ENCODE results near the gene CMSS1. TPM values are rescaled to one million over a fixed set of nuclear protein-coding genes. Genes with fewer than 3 reads are reported as not detected.

CMSS1 gene
- total RNA-seq (2014; rRNA removed; shearing (Covaris generic); ENCODE audit: low replicate concordance), result 48.9 and 141 TPM in 2 replicates

GRCh38 chr3:99817437-99818240 is at the start of gene CMSS1:
Gene CMSS1 (plus strand): TSS chr3:99817862.
- no peaks in the 10 kb centered on the region for H3K9me3 ChIP-seq
- peak; percentile 97 for DNase-seq
- H3K27me3 ChIP-seq, result no peaks in the 10 kb centered on the region
- peak within 1 kb of the TSS; percentile 73 for H3K4me3 ChIP-seq
- peaks cover 10% of the 10 kb centered on the region for H3K36me3 ChIP-seq

- no peak for DNase-seq
- Histone ChIP-seq H3K4me3 (no peak overlapping the region), H3K9me3 (no peaks in the 10 kb centered on the region), H3K27me3 (no peaks in the 10 kb centered on the region), H3K36me3 (no peaks in the 10 kb centered on the region)
These were observed 49.5 kb upstream of the CMSS1 start for GRCh38 chr3:99768126-99768525.

DNA sequence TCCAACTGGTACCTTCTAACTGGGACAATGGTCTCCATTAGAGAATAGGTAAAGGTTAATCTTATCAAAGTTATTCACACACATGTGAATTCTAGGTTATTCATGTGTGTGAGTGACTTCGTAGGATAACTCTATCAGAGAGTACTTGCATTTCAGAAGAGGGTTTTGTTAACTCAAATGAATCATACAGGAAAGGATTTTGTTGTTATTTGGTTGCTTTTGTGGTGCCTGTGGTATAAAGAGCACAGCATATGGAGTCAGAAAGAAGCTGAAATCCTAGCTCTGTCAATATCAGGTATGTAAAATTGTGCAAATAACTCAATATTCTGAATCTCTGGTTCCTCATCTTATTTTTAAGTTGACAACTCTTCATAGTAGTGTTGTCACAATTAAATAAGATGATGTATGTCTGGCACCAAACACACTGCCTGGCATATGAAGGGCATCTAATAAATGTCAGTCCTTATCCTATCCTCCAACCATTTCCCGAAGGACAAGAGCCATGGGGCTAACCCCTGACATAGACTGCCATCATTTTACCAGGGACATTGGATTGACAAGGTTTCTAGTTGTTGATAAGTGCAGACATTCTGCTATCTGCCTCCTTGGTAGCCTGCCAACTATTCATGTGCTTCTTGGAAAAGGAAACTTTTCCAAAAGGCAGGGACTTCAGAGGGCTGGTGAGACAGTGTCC is 48.7 kb upstream of the CMSS1 start:
- H3K27me3 ChIP-seq, result no peaks in the 10 kb centered on the region
- no peak for DNase-seq
- H3K4me3 ChIP-seq, result no peak overlapping the region
- H3K36me3 ChIP-seq, result no peaks in the 10 kb centered on the region
- H3K9me3 ChIP-seq, result no peaks in the 10 kb centered on the region

GRCh38 chr3:99772171-99772570 is 45.5 kb upstream of the CMSS1 start:
- H3K9me3 ChIP-seq, result no peaks in the 10 kb centered on the region
- H3K4me3 ChIP-seq, result no peak overlapping the region
- no peak for DNase-seq
- no peaks in the 10 kb centered on the region for H3K27me3 ChIP-seq
- H3K36me3 ChIP-seq, result no peaks in the 10 kb centered on the region; the same call in 1 of the 2 replicates

- no peaks in the 10 kb centered on the region for H3K27me3 ChIP-seq
- DNase-seq, result no peak
- H3K4me3 ChIP-seq, result no peak overlapping the region
- H3K9me3 ChIP-seq, result no peaks in the 10 kb centered on the region; the same call in 1 of the 2 replicates
- H3K36me3 ChIP-seq, result no peaks in the 10 kb centered on the region; the same call in 1 of the 2 replicates
These were observed 45.0 kb upstream of the CMSS1 start for GRCh38 chr3:99772671-99773070.

DNA sequence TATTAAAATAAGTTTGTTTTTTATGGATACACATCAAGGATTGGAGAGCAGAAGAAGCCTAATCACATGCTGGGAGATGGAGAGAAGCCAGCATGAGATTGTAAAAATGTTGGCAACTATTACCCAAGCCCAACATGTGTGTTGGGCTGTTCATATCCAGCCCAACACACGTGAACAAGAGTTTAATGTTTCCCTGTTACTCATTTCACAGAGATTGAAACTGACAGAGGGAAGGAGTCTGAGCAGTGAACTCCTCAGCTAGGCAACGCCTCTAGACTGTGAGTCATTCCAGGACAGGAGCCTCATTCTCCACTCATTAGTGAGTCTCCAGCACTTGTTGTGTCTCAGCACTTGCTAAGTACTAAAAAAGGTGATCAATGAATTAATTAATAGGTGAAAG is 43.2 kb upstream of the CMSS1 start:
- no peaks in the 10 kb centered on the region; the same call in 1 of the 2 replicates for H3K9me3 ChIP-seq
- no peaks in the 10 kb centered on the region for H3K27me3 ChIP-seq
- peak; percentile 28 for DNase-seq
- H3K4me3 ChIP-seq, result no peak overlapping the region
- no peaks in the 10 kb centered on the region; the same call in 1 of the 2 replicates for H3K36me3 ChIP-seq

DNA sequence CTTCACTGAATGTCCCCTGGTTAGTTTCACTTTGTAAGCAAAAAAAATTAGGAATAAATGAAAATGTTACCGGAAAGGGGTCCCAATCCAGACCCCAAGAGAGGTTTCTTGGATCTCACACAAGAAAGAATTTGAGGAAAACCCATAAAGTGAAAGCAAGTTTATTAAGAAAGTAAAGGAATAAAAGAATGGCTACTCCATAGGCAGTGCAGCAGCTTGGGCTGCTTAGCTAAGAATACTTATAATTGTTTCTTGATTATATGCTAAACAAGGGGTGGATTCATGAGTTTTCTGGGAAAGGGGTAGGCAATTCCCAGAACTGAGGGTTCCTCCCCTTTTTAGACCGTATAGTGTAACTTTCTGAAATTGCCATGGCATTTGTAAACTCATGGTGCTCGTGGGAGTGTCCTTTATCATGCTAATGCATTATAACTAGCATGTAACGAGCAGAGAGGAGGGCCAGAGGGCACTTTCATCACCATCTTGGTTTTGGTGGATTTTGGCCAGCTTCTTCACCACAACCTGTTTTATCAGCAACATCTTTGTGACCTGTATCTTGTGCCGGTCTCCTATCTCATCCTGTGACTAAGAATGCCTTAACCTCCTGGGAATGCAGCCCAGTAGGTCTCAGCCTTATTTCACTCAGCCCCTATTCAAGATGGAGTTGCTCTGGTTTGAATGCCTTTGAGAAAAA is 41.0 kb upstream of the CMSS1 start:
- Histone ChIP-seq H3K9me3 (no peaks in the 10 kb centered on the region; the same call in 1 of the 2 replicates), H3K27me3 (no peaks in the 10 kb centered on the region), H3K4me3 (no peak overlapping the region), H3K36me3 (no peaks in the 10 kb centered on the region; the same call in 1 of the 2 replicates)
- no peak for DNase-seq

DNA sequence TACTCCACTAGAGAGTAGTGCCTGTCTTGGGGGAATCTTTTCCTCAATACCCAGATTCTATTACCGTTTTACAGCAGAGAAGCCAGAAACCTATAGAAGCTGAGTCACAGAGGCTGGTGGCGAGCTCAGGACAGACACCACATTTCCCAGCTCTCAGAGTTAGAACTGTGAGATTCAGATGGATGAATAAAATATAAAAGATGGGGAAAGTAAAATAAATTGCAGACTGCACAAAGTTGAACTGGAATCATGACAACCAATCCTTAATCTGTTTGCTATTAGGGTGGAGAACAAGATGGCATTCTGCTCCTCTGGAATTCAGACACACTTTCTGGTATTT is 40.5 kb upstream of the CMSS1 start:
- H3K9me3 ChIP-seq, result no peaks in the 10 kb centered on the region; the same call in 1 of the 2 replicates
- H3K27me3 ChIP-seq, result no peaks in the 10 kb centered on the region
- H3K4me3 ChIP-seq, result no peak overlapping the region
- no peaks in the 10 kb centered on the region; the same call in 1 of the 2 replicates for H3K36me3 ChIP-seq
- DNase-seq, result no peak

DNA sequence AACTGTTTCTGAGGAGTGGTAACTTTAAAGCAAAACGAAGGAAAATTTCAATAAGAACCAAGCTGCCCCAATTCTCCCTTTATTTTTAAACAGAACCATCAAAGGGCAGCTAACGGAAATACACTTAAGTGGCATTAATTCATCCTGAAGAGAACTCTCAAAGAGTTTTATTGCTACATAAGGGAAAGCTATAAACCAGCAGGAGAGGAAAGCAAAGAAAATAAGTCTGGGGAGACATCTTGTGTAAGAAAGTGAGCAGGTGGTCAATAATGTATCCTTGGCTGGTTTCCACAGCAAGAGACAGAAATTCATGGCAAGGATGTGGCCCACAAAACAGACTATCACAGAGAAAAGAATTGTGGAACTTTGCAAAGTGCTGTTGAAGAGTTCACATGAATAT is 40.0 kb upstream of the CMSS1 start:
- Histone ChIP-seq H3K9me3 (no peaks in the 10 kb centered on the region; the same call in 1 of the 2 replicates), H3K36me3 (no peaks in the 10 kb centered on the region; the same call in 1 of the 2 replicates), H3K27me3 (no peaks in the 10 kb centered on the region), H3K4me3 (no peak overlapping the region)
- no peak for DNase-seq

DNA sequence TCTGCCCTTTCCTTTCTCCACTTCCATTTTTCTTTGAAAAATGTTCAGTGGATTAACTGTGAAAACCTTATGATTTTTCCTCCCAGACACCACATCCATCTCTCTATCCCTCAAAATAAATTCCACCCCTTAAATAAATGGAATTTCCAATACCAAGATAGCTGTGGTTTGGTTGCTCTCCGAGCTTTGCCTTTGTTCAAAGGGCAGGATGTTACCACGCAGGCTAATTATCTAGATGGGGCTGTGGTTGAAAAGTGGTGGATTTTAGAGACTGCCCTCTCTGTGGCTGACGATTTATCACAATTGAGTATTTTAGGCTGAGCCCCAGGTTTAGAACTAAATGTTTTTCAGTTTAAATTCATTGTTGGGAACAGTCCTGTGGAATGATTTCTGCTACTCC is 36.9 kb upstream of the CMSS1 start:
- Histone ChIP-seq H3K36me3 (no peaks in the 10 kb centered on the region), H3K9me3 (no peaks in the 10 kb centered on the region; the same call in 1 of the 2 replicates), H3K4me3 (no peak overlapping the region), H3K27me3 (no peaks in the 10 kb centered on the region)
- no peak for DNase-seq

DNA sequence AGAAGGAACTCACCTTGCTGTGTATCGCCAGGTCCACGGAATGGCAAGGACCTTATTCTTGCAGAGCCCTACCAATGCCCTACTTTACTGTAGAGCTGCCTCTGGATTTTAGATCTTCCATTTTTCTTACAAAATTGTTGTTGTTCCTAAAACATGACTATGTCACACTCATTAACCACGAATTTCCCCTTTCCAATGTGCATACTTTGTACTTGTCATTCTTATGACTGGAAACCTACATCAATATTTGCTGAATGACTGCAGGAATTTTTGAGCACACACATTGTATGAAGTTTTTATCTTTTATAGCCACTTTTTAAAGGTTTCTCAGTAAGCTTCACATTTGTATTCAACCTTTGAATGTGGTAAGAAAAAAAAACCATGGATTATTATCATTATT is 35.9 kb upstream of the CMSS1 start:
- Histone ChIP-seq H3K4me3 (no peak overlapping the region), H3K27me3 (no peaks in the 10 kb centered on the region), H3K36me3 (no peaks in the 10 kb centered on the region), H3K9me3 (no peaks in the 10 kb centered on the region; the same call in 1 of the 2 replicates)
- DNase-seq, result no peak

GRCh38 chr3:99783011-99783573 is 34.6 kb upstream of the CMSS1 start:
- DNase-seq, result no peak
- no peak overlapping the region for H3K4me3 ChIP-seq
- no peaks in the 10 kb centered on the region for H3K36me3 ChIP-seq
- H3K9me3 ChIP-seq, result no peaks in the 10 kb centered on the region
- no peaks in the 10 kb centered on the region for H3K27me3 ChIP-seq

DNA sequence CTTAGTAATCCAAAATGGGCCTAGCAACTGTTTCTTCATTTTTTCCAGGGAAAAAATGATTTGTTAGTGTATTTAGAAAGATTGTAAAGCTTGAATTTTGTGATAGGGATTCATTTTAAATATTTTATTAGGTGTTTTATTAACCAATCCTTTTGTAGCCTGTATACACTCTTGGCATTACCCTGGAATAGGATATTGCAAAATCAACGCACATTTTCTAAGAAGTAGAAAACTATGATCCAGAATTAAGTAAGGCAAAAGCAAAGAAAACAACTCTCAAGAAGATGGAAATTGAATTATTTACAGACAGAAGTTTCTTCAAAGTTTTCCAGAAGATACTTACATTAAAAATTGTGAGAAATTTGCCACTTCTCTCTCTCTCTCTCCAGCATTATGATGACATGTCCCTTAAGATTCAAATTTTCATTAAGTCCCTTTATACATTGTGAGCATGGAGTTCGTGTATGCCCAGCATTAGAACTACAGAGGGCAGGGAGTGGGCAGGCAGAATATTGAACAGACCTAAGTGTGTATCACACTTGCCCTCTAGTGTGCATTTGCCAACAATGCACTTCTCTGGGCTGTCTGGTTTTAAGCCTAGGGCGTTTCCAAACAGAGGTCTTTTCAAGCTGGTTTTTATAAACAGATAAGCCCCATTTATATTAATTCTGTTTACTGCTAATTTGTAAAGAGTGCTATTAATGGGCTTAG is 28.5 kb upstream of the CMSS1 start:
- Histone ChIP-seq H3K9me3 (no peaks in the 10 kb centered on the region), H3K27me3 (no peaks in the 10 kb centered on the region), H3K4me3 (no peak overlapping the region), H3K36me3 (no peaks in the 10 kb centered on the region)
- DNase-seq, result peak; percentile 52

DNA sequence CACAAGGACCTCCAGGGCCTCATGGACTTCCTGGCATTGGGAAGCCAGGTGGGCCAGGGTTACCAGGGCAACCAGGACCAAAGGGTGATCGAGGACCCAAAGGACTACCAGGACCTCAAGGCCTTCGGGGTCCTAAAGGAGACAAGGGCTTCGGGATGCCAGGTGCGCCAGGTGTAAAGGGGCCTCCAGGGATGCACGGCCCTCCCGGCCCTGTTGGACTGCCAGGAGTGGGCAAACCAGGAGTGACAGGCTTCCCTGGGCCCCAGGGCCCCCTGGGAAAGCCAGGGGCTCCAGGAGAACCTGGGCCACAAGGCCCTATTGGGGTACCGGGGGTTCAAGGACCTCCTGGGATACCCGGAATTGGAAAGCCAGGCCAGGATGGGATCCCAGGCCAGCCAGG is 23.2 kb upstream of the CMSS1 start:
- Histone ChIP-seq H3K4me3 (no peak overlapping the region), H3K27me3 (no peaks in the 10 kb centered on the region), H3K9me3 (no peaks in the 10 kb centered on the region), H3K36me3 (no peaks in the 10 kb centered on the region)
- no peak for DNase-seq

DNA sequence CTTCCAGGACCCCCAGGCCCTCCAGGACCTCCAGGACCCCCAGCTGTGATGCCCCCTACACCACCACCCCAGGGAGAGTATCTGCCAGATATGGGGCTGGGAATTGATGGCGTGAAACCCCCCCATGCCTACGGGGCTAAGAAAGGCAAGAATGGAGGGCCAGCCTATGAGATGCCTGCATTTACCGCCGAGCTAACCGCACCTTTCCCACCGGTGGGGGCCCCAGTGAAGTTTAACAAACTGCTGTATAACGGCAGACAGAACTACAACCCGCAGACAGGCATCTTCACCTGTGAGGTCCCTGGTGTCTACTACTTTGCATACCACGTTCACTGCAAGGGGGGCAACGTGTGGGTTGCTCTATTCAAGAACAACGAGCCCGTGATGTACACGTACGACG is 22.1 kb upstream of the CMSS1 start:
- no peak for DNase-seq

DNA sequence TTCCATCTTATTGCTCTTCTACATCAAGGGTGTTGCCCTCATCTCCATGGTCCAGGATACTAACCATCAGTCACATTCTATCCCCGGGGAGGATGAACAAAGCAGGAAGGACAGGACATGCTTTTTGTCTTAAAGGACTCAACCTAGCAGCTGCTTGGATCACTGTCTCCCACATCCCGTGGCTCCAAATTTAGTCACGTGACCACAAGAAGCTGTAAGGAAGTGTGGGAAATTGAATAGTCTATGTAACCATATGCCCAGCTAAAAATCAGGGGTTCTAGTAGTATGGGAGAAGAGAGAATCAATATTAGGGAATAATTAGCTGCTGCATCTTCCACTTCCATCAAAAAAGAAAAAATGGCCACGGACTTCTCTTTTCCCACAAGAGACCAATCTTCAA is 18.2 kb upstream of the CMSS1 start:
- Histone ChIP-seq H3K36me3 (no peaks in the 10 kb centered on the region), H3K4me3 (no peak overlapping the region), H3K9me3 (peaks cover 3% of the 10 kb centered on the region; the same call in 1 of the 2 replicates), H3K27me3 (no peaks in the 10 kb centered on the region)
- DNase-seq, result no peak

More for the DNA sequence above, 22.1 kb upstream of the CMSS1 start:
- H3K9me3 ChIP-seq, result no peaks in the 10 kb centered on the region
- H3K36me3 ChIP-seq, result no peaks in the 10 kb centered on the region
- no peaks in the 10 kb centered on the region for H3K27me3 ChIP-seq
- H3K4me3 ChIP-seq, result no peak overlapping the region

Measured in MG63 (cell line).